HCT116 (cell line): Measurements from ENCODE around the gene PDXK. TPM values are rescaled to one million over a fixed set of nuclear protein-coding genes. Genes with fewer than 3 reads are reported as not detected.

ENCODE experiments used
- ATAC-seq: fragments of 200-7000 bp; cut with Tn5 transposase; 2 replicates; pipeline ENCODE4 v1.9.1; 2020; ENCODE audit warnings: mild to moderate bottlenecking, moderate library complexity
- BruUV-seq: library from RNA; stranded (reverse); fragments of 400-500 nt; replicated peaks from 2 replicates; lab custom pipeline; 2021; lab: Mats Ljungman, UMichigan
- CTCF ChIA-PET: fragments of 300-600 bp; sonication (Branson Sonifier 250); formaldehyde crosslinking; loops from one replicate; lab custom pipeline; 2021; ENCODE audit warnings: antibody characterized with exemption; lab: Charles Lee
- POLR2A ChIA-PET: fragments of 300-600, 350-600 bp; sonication (Branson Sonifier 250); formaldehyde crosslinking; loops from one replicate; lab custom pipeline; 2021; ENCODE audit warnings: antibody characterized with exemption; lab: Charles Lee
- RAD21 ChIA-PET, 2 experiments: fragments of 300-600 bp; sonication (Branson Sonifier 250); formaldehyde crosslinking; loops; one replicate each; lab custom pipeline; 2023; ENCODE audit warnings: low total read pairs in 2 of 2; ENCODE audit not compliant: uncharacterized antibody in 2 of 2, unreplicated experiment in 2 of 2, low non-redundant PET in 1 of 2; lab: Charles Lee
- DNase-seq: peaks from one replicate; pipeline ENCODE4 v3.0.0-alpha.2; 2010; ENCODE audit warnings: low read depth, low spot score
- H2AFZ ChIP-seq: fragments of 200-600 bp; shearing (Covaris generic), sonication (generic); 2 replicates; pipeline ENCODE4 v1.6.1; 2017; ENCODE audit warnings: low read depth, mixed run types, mixed read lengths, antibody characterized with exemption, low read length; ENCODE audit not compliant: poor library complexity, severe bottlenecking
- H3K27ac ChIP-seq: 2 replicates; pipeline ENCODE4 v1.5.1; 2012; ENCODE audit warnings: low read depth, low read length
- H3K27me3 ChIP-seq: fragments of 200-600 bp; sonication (generic); 2 replicates; pipeline ENCODE4 v1.6.1; 2016; ENCODE audit warnings: mixed run types, low read length, mixed read lengths; ENCODE audit not compliant: insufficient read depth
- H3K36me3 ChIP-seq, 2 experiments: fragments of 200-500 bp in 1 of 2; fragments of 200-600 bp in 1 of 2; sonication (Bioruptor generic) in 1 of 2; sonication (generic) in 1 of 2; 2 replicates each; pipeline versions ENCODE4 v1.5.1 to v1.6.1; 2014 to 2016; ENCODE audit warnings: low read length in 2 of 2, inconsistent platforms in 1 of 2, mixed read lengths in 1 of 2, mixed run types in 1 of 2; ENCODE audit not compliant: insufficient read depth in 2 of 2, control insufficient read depth in 1 of 2
- H3K4me1 ChIP-seq, 2 experiments: fragments of 200-600 bp in 1 of 2; sonication (generic) in 1 of 2; 2 replicates each; pipeline versions ENCODE4 v1.5.1 to v1.6.1; 2012 to 2017; ENCODE audit warnings: low read length in 2 of 2, inconsistent platforms in 1 of 2, mild to moderate bottlenecking in 1 of 2, mixed read lengths in 1 of 2, mixed run types in 1 of 2, moderate library complexity in 1 of 2; ENCODE audit not compliant: insufficient read depth in 2 of 2, control insufficient read depth in 1 of 2
- H3K4me2 ChIP-seq: fragments of 200-600 bp; sonication (generic); 2 replicates; pipeline ENCODE4 v1.6.1; 2017; ENCODE audit warnings: mixed run types, low read length, mixed read lengths
- H3K4me3 ChIP-seq, 2 experiments: fragments of 200-600 bp in 1 of 2; sonication (generic) in 1 of 2; replicated peaks in 1 of 2; 2 replicates each; pipeline ENCODE4 v1.5.1; 2011 to 2016; ENCODE audit warnings: low read length in 2 of 2, control low read depth in 1 of 2, low read depth in 1 of 2, mild to moderate bottlenecking in 1 of 2, mixed read lengths in 1 of 2, mixed run types in 1 of 2
- H3K79me2 ChIP-seq: fragments of 200-600 bp; sonication (generic); 2 replicates; pipeline ENCODE4 v1.6.1; 2017; ENCODE audit warnings: mild to moderate bottlenecking, mixed run types, low read length, moderate library complexity, mixed read lengths; ENCODE audit not compliant: insufficient read depth
- H3K9ac ChIP-seq: fragments of 200-600 bp; sonication (generic); 2 replicates; pipeline ENCODE4 v1.6.1; 2016; ENCODE audit warnings: low read length, mixed read lengths
- H3K9me2 ChIP-seq: fragments of 200-600 bp; sonication (generic), shearing (Covaris generic); 2 replicates; pipeline ENCODE4 v1.6.1; 2017; ENCODE audit warnings: mixed run types, mild to moderate bottlenecking, moderate library complexity; ENCODE audit not compliant: insufficient read depth
- H3K9me3 ChIP-seq, 2 experiments: fragments of 200-500 bp in 1 of 2; fragments of 200-600 bp in 1 of 2; sonication (Bioruptor generic) in 1 of 2; sonication (generic) in 1 of 2; 2 replicates each; pipeline ENCODE4 v1.6.1; 2014 to 2017; ENCODE audit warnings: low read length in 2 of 2, mixed read lengths in 2 of 2, inconsistent platforms in 1 of 2, low read depth in 1 of 2, mild to moderate bottlenecking in 1 of 2, mixed run types in 1 of 2, moderate library complexity in 1 of 2; ENCODE audit not compliant: control insufficient read depth in 1 of 2, insufficient read depth in 1 of 2
- H4K20me1 ChIP-seq: fragments of 200-600 bp; sonication (generic), shearing (Covaris generic); 2 replicates; pipeline ENCODE4 v1.6.1; 2017; ENCODE audit warnings: mixed run types, mild to moderate bottlenecking, moderate library complexity; ENCODE audit not compliant: insufficient read depth
- ATF3 ChIP-seq: IDR thresholded peaks from 2 replicates; pipeline ENCODE4 v1.6.1; 2012
- CBX3 ChIP-seq: IDR thresholded peaks from 2 replicates; pipeline ENCODE4 v1.6.1; 2012; ENCODE audit warnings: low read depth
- CEBPB ChIP-seq: IDR thresholded peaks from 2 replicates; pipeline ENCODE4 v1.6.1; 2012; ENCODE audit warnings: low read depth
- EGR1 ChIP-seq: IDR thresholded peaks from 2 replicates; pipeline ENCODE4 v1.6.1; 2012; ENCODE audit warnings: low read depth
- EZH2 ChIP-seq: fragments of 200-600 bp; sonication (generic); IDR thresholded peaks from 2 replicates; pipeline ENCODE4 v1.6.1; 2017; ENCODE audit warnings: antibody characterized with exemption, mixed run types
- FOSL1 ChIP-seq: IDR thresholded peaks from 2 replicates; pipeline ENCODE4 v1.6.1; 2012; ENCODE audit warnings: low read depth
- RAD21 ChIP-seq: IDR thresholded peaks from 2 replicates; pipeline ENCODE4 v1.6.1; 2012; ENCODE audit warnings: low read depth, mild to moderate bottlenecking
- REST ChIP-seq: IDR thresholded peaks from 2 replicates; pipeline ENCODE4 v1.6.1; 2012; ENCODE audit warnings: low read depth
- SIN3A ChIP-seq: IDR thresholded peaks from 2 replicates; pipeline ENCODE4 v1.6.1; 2012; ENCODE audit warnings: low read depth
- TCF7L2 ChIP-seq: IDR thresholded peaks from 2 replicates; pipeline ENCODE4 v1.7.0; 2011; ENCODE audit warnings: borderline replicate concordance, inconsistent platforms; ENCODE audit not compliant: insufficient read depth, insufficient read length; ENCODE audit errors: extremely low read depth
- YY1 ChIP-seq: IDR thresholded peaks from 2 replicates; pipeline ENCODE4 v1.6.1; 2011; ENCODE audit warnings: low read length, low read depth, moderate library complexity, mild to moderate bottlenecking; ENCODE audit not compliant: insufficient replicate concordance; ENCODE audit errors: extremely low read depth
- ZNF274 ChIP-seq: fragments of 200-500 bp; sonication (Bioruptor generic); IDR thresholded peaks from 2 replicates; pipeline ENCODE4 v1.6.1; 2014; ENCODE audit warnings: mild to moderate bottlenecking, low read depth, low read length, inconsistent platforms
- intact Hi-C: fragments of 100-400 bp; cut with micrococcal nuclease; formaldehyde crosslinking; loops from 2 replicates; pipeline ENCODE4 v1.10.0; 2022
- total RNA-seq: library from RNA; stranded (reverse); gene quantifications from one replicate; pipeline ENCODE4 v1.2.1, GENCODE V29; 2021; ENCODE audit not compliant: unreplicated experiment
- TF ChIP-seq, protein P1 (sequence below): IDR thresholded peaks from 2 replicates; pipeline ENCODE4 v1.6.1; 2011; ENCODE audit warnings: mild to moderate bottlenecking, low read length, moderate library complexity; ENCODE audit not compliant: insufficient replicate concordance; ENCODE audit errors: extremely low read depth
- TF ChIP-seq, protein P2 (sequence below): IDR thresholded peaks from 2 replicates; pipeline ENCODE4 v1.6.1; 2012

PDXK gene
- total RNA-seq, 1 experiment from 2014 or later, result 127 TPM

DNA sequence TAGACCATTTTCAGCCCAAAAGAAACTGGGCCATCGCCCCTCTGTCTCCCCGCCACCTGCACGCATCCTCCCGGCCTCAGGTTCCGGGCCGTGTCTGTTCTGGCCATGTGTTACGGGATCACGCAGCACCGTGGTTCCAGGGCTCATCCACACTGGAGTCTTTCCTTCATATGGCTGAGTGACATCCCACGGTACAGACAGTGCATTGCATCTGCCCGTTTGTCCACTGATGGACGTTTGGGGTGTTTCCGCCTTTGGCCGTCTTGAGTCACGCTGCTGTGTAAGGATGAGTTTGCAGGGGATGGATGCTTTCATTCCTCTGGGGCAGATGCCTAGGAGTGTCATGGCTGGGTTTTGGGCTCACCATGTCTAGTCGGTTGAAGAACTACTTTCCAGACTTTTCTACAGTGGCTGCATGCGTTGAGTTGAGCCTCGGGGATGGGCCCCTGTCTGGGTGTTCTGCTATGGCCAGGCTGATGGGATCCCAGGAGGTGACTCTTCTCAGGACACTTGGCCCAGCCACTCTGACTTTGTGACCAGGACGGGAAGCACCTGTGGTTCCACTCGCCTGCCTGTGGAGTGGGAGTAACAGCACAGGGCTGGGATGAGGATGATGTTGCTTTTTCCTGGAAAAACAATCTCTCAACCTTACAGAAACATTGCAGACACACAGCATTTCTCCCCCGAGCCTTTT lies 87.2 kb downstream of the PDXK start:
- peaks cover 3 to 8% of the 10 kb centered on the region in 2 experiments; a peak in 2 of 4 replicates for H3K4me1 ChIP-seq
- no peak overlapping the region for H3K27ac ChIP-seq
- H2AFZ ChIP-seq, result no peak overlapping the region
- H3K9ac ChIP-seq, result no peak overlapping the region
- no peaks in the 10 kb centered on the region for H3K27me3 ChIP-seq
- H3K4me2 ChIP-seq, result no peak overlapping the region
- intact Hi-C loops, result no loop called here
- H3K4me3 ChIP-seq, result no peak overlapping the region
- H3K36me3 ChIP-seq, result peaks cover 8 to 27% of the 10 kb centered on the region in 2 experiments; a peak in 3 of 4 replicates
- H4K20me1 ChIP-seq, result no peaks in the 10 kb centered on the region
- H3K9me3 ChIP-seq, result no peaks in the 10 kb centered on the region
- RAD21 ChIA-PET, result no interaction called here
- CTCF ChIA-PET, result no interaction called here
- POLR2A ChIA-PET, result no interaction called here
- no peak for ATAC-seq
- DNase-seq, result no peak
- no peak for TF ChIP-seq REST
- no peak for TF ChIP-seq ZNF274
- no peaks in the 10 kb centered on the region for H3K9me2 ChIP-seq
- H3K79me2 ChIP-seq, result no peaks in the 10 kb centered on the region; the same call in 1 of the 2 replicates
- no TSS peak for BruUV-seq

GRCh38 chr21:43808367-43808766 lies 89.4 kb downstream of the PDXK start:
- CTCF ChIA-PET, result interaction anchor here (0.9 to 1.2 kb wide), 2 partner anchors 130 to 167 kb away, joined by 3 to 7 read pairs; no protein-coding TSS in a partner anchor
- no peak overlapping the region for H3K9ac ChIP-seq
- H3K36me3 ChIP-seq, result peaks cover 0 to 8% of the 10 kb centered on the region in 2 experiments; a peak in 2 of 4 replicates
- peaks cover 3 to 8% of the 10 kb centered on the region in 2 experiments; a peak in 2 of 4 replicates for H3K4me1 ChIP-seq
- H3K9me2 ChIP-seq, result no peaks in the 10 kb centered on the region
- H3K27me3 ChIP-seq, result no peaks in the 10 kb centered on the region
- ATAC-seq (no peak), DNase-seq (no peak)
- no peak overlapping the region for H3K27ac ChIP-seq
- H3K4me2 ChIP-seq, result no peak overlapping the region
- no peak overlapping the region for H3K4me3 ChIP-seq
- RAD21 ChIA-PET, result no interaction called here
- intact Hi-C loops, result no loop called here
- H2AFZ ChIP-seq, result no peak overlapping the region
- BruUV-seq, result no TSS peak
- H3K9me3 ChIP-seq, result no peaks in the 10 kb centered on the region
- POLR2A ChIA-PET, result no interaction called here
- no peaks in the 10 kb centered on the region for H3K79me2 ChIP-seq
- H4K20me1 ChIP-seq, result no peaks in the 10 kb centered on the region
- TF ChIP-seq ATF3 (no peak), EZH2 (no peak), RAD21 (no peak), EGR1 (no peak), SIN3A (no peak), TCF7L2 (no peak), CBX3 (no peak), YY1 (no peak), FOSL1 (no peak), CEBPB (no peak)
- TF ChIP-seq, protein P1, sequence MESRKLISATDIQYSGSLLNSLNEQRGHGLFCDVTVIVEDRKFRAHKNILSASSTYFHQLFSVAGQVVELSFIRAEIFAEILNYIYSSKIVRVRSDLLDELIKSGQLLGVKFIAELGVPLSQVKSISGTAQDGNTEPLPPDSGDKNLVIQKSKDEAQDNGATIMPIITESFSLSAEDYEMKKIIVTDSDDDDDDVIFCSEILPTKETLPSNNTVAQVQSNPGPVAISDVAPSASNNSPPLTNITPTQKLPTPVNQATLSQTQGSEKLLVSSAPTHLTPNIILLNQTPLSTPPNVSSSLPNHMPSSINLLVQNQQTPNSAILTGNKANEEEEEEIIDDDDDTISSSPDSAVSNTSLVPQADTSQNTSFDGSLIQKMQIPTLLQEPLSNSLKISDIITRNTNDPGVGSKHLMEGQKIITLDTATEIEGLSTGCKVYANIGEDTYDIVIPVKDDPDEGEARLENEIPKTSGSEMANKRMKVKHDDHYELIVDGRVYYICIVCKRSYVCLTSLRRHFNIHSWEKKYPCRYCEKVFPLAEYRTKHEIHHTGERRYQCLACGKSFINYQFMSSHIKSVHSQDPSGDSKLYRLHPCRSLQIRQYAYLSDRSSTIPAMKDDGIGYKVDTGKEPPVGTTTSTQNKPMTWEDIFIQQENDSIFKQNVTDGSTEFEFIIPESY, result no peak
- TF ChIP-seq, protein P2, sequence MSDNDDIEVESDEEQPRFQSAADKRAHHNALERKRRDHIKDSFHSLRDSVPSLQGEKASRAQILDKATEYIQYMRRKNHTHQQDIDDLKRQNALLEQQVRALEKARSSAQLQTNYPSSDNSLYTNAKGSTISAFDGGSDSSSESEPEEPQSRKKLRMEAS, result no peak
